Ectodermal cell (in vitro differentiated cells): ENCODE data around the gene INKA1.
"Not testable (repeated sequence)": the region's sequence is repeated elsewhere in the genome, so short reads cannot be mapped to it uniquely, and the experiment has no call there.

Experiments
- H3K27ac ChIP-seq: 2 replicates; pipeline ENCODE4 v1.7.0; 2013; ENCODE audit warnings: mild to moderate bottlenecking, low read depth, low read length; ENCODE audit not compliant: insufficient read depth, poor library complexity, severe bottlenecking
- H3K27me3 ChIP-seq: 2 replicates; pipeline ENCODE4 v1.7.0; 2013; ENCODE audit warnings: mild to moderate bottlenecking, low read length; ENCODE audit not compliant: insufficient read depth, control insufficient read depth, poor library complexity, severe bottlenecking
- H3K36me3 ChIP-seq: one replicate; pipeline ENCODE4 v1.7.0; 2013; ENCODE audit warnings: low read length; ENCODE audit not compliant: control insufficient read depth, insufficient read depth
- H3K4me1 ChIP-seq: one replicate; pipeline ENCODE4 v1.7.0; 2013; ENCODE audit warnings: low read length; ENCODE audit not compliant: control insufficient read depth, insufficient read depth
- H3K4me3 ChIP-seq: 2 replicates; pipeline ENCODE4 v1.7.0; 2013; ENCODE audit warnings: low read depth, low read length, control low read depth; ENCODE audit not compliant: insufficient read depth
- H3K9me3 ChIP-seq: 2 replicates; pipeline ENCODE4 v1.7.0; 2013; ENCODE audit warnings: mild to moderate bottlenecking, low read length, moderate library complexity; ENCODE audit not compliant: control insufficient read depth
- WGBS, 2 experiments: methylation state at CpG; one replicate each; pipeline ENCODE4 v1.1.7; 2013; ENCODE audit warnings: missing lambda C conversion rate in 2 of 2; 5-methylcytosine and 5-hydroxymethylcytosine counted together

The INKA1 gene

GRCh38 chr3:49807431-49808114 lies 4.5 kb downstream of the INKA1 start:
- Histone ChIP-seq H3K4me3 (no peak overlapping the region), H3K4me1 (peaks cover 16% of the 10 kb centered on the region), H3K27ac (no peak overlapping the region), H3K9me3 (no peaks in the 10 kb centered on the region), H3K36me3 (no peaks in the 10 kb centered on the region), H3K27me3 (peaks cover 25% of the 10 kb centered on the region)
- 89 to 90% methylated on average over 13 of the region's 13 CpGs for WGBS, 2 experiments

GRCh38 chr3:49812916-49813496 lies 9.9 kb downstream of the INKA1 start:
- no peaks in the 10 kb centered on the region for H3K36me3 ChIP-seq
- 92 to 94% methylated on average over 9 of the region's 9 CpGs for WGBS, 2 experiments
- no peaks in the 10 kb centered on the region for H3K4me1 ChIP-seq
- no peak overlapping the region for H3K27ac ChIP-seq
- no peak overlapping the region for H3K4me3 ChIP-seq
- no peaks in the 10 kb centered on the region for H3K9me3 ChIP-seq
- H3K27me3 ChIP-seq = no peaks in the 10 kb centered on the region

DNA sequence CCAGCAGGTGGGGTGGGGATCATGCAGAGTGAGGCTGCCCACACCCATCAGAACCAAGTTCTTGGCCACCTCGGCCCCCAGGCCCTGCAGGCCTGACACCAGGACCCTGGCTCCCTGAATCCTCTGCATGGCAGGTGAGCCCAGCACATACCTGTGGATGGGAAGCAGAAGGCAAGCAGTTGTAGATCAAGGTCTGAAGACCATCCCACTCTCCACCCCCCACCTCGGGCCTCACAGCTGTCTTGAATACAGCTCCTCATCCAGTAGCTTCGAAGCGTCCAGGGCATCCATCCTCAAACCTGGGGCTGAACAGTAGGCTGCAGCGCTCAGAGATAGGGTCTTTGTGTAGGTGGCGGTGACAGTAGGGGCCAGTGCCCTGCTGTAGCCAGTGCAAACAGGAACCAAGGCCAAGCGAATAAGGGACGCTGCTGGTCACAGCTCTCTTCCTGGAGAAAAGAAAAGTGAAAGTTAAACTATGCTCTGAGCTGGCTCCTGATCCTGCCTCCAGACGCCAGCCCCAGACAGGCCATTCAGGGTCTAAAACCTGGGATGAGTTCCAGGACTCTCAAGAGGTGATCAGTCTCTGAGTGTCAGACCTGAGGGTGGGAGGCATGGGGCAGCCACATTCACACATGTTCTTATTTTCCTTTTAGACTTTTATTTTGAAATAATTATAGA lies 10.6 kb downstream of the INKA1 start, which contains the start of gene UBA7:
Gene UBA7 (minus strand): TSS at position 457 of the 678 bp plus-strand sequence. CDS start 166 bp downstream, at position 291.
- H3K27me3 ChIP-seq = no peaks in the 10 kb centered on the region
- no peaks in the 10 kb centered on the region for H3K36me3 ChIP-seq
- no peaks in the 10 kb centered on the region for H3K4me1 ChIP-seq
- H3K27ac ChIP-seq = no peak within 1 kb of the TSS
- no peak within 1 kb of the TSS for H3K4me3 ChIP-seq
- 91 to 93% methylated on average over 9 of the region's 9 CpGs for WGBS, 2 experiments
- H3K9me3 ChIP-seq = no peaks in the 10 kb centered on the region

- H3K4me1 ChIP-seq, H3K27ac ChIP-seq, H3K9me3 ChIP-seq, H3K27me3 ChIP-seq, H3K36me3 ChIP-seq, H3K4me3 ChIP-seq: not testable (repeated sequence)
- WGBS, 2 experiments = 58 to 90% methylated on average over 3 of the region's 3 CpGs
Measured at GRCh38 chr3:49823131-49823530, 20.1 kb downstream of the INKA1 start.

DNA sequence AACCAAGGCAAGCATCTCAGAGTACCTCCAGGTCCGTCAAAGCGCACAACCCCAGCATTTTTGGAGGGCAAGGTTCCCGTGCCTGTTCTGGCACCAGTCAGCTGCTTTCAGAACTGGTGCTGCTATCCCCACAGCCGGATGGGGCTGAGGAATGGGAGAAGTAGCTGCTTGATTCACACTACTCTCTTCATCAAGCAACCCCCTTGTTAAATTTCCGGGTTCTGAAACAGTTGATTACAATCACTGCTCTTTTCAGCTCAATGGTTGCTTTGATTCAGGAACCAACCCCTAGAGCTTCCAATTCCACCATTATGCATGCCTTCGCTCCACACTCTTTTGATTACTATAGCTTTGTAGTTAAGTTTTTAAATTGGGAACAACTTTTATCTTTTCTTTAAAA lies 23.0 kb downstream of the INKA1 start:
- Histone ChIP-seq H3K36me3 (peaks cover 19% of the 10 kb centered on the region), H3K27me3 (no peaks in the 10 kb centered on the region), H3K27ac (no peak overlapping the region), H3K4me3 (no peak overlapping the region), H3K9me3 (no peaks in the 10 kb centered on the region), H3K4me1 (no peaks in the 10 kb centered on the region)
- 89 to 92% methylated on average over 5 of the region's 6 CpGs for WGBS, 2 experiments

- Histone ChIP-seq H3K27me3 (no peaks in the 10 kb centered on the region), H3K9me3 (no peaks in the 10 kb centered on the region), H3K4me3 (no peak overlapping the region), H3K36me3 (peaks cover 23% of the 10 kb centered on the region), H3K27ac (no peak overlapping the region), H3K4me1 (no peaks in the 10 kb centered on the region)
- 76 to 79% methylated on average over 3 of the region's 3 CpGs for WGBS, 2 experiments
Measured at GRCh38 chr3:49831341-49831740, 28.3 kb downstream of the INKA1 start.

DNA sequence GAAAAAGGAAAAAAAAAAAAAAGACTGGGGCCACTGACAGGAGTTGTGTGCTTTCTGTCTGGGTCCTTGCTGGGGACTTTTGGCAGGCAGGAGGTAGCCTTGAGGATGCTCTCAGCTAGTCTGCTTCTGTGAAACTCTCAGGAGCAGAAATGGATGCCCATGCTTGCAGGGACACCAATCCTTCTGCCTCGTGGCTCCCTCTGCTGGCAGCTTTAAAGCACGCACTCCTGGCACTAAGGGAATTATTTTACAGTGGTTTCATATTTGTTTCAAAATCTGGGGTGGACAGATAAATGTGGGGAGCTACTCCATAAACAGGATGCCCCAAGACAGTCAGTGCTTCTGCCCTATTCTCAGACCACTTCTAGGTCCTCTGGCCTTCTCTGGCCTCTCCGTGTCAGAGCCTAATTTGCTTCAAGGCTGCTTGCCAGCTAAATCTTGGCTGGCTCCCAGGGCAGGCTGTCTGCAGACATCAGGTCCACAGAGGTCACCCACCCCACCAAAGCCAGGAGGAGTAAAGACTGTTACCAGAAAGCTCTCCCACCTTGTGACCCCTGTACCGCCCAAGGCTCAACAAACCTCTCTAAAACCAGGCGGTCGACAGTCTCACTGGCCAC lies 36.2 kb downstream of the INKA1 start:
- H3K36me3 ChIP-seq = peaks cover 13% of the 10 kb centered on the region

DNA sequence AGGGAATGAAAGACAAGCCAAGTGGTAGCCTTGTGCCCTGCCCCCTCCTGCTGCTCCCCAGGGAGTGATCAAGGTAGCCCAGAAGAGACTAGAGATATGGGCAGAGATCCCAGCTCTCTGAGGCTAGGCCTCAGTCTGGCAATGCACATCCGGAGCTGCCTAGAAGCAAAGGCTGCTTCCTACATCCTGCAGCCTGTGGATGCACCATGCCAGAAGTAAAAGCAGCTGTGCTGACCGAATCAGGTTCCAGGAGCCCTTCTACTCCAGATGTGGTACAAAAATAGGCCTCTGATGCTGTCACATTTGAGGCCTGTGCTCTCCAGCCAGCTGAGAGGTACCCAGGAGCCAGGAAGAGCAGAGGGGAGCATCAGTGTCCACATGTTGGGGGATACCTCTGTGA lies 37.3 kb downstream of the INKA1 start:
- H3K4me3 ChIP-seq = no peak overlapping the region
- no peak overlapping the region for H3K27ac ChIP-seq
- no peaks in the 10 kb centered on the region for H3K4me1 ChIP-seq
- H3K36me3 ChIP-seq = peaks cover 14% of the 10 kb centered on the region
- no peaks in the 10 kb centered on the region for H3K27me3 ChIP-seq
- 90% methylated on average over 2 of the region's 2 CpGs for WGBS, 2 experiments
- H3K9me3 ChIP-seq = no peaks in the 10 kb centered on the region

More for the DNA sequence above, 36.2 kb downstream of the INKA1 start:
- H3K9me3 ChIP-seq = no peaks in the 10 kb centered on the region
- H3K27me3 ChIP-seq = no peaks in the 10 kb centered on the region
- H3K27ac ChIP-seq = no peak overlapping the region
- 62 to 63% methylated on average over 6 of the region's 6 CpGs for WGBS, 2 experiments
- H3K4me3 ChIP-seq = no peak overlapping the region
- no peaks in the 10 kb centered on the region for H3K4me1 ChIP-seq

GRCh38 chr3:49841126-49841696 lies 38.1 kb downstream of the INKA1 start:
- Histone ChIP-seq H3K4me1 (no peaks in the 10 kb centered on the region), H3K27ac (no peak overlapping the region), H3K9me3 (no peaks in the 10 kb centered on the region), H3K36me3 (peaks cover 22% of the 10 kb centered on the region), H3K4me3 (no peak overlapping the region), H3K27me3 (no peaks in the 10 kb centered on the region)

DNA sequence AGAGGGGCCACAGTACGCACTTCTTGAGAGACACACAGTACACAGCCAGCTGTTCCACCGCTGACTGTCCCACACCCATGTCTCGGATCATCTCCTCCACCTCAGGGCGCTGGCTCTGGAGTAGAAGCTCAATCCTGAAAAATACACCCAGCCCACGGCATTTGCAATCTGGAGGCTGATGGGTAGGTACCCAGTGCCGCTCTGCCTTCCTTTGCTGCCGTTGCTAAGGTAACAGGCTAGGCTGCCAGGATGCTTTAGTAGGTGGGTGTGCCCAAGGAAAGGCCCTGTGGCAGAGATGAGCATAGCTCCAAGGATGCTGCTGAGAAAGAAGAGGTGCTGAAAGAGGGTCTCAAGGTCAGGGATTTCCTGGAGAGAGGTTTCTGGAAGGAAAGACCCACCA lies 38.7 kb downstream of the INKA1 start:
- H3K27ac ChIP-seq = no peak overlapping the region
- H3K36me3 ChIP-seq = peaks cover 20% of the 10 kb centered on the region
- H3K4me3 ChIP-seq = no peak overlapping the region
- no peaks in the 10 kb centered on the region for H3K9me3 ChIP-seq
- 95 to 97% methylated on average over 7 of the region's 7 CpGs for WGBS, 2 experiments
- no peaks in the 10 kb centered on the region for H3K27me3 ChIP-seq
- no peaks in the 10 kb centered on the region for H3K4me1 ChIP-seq
